GM15510 (cell line): ENCODE measurements around the gene CLNS1A.

ENCODE experiments used
- POLR2A ChIP-seq: IDR thresholded peaks from 3 replicates; pipeline ENCODE4 v1.6.1; 2011; ENCODE audit warnings: borderline replicate concordance; ENCODE audit not compliant: insufficient read length; ENCODE audit errors: extremely low read depth

Gene CLNS1A

GRCh38 chr11:77589521-77590193 is 47.9 kb downstream of the CLNS1A start, which contains the start of gene AQP11:
Gene AQP11 (plus strand): TSS chr11:77589953. CDS start chr11:77589993, 40 bp downstream.
- TF ChIP-seq POLR2A, result no peak

- no peak for TF ChIP-seq POLR2A
Measured at GRCh38 chr11:77589181-77589520, 48.4 kb downstream of the CLNS1A start.

GRCh38 chr11:77580712-77581337 is 56.8 kb downstream of the CLNS1A start:
- TF ChIP-seq POLR2A, result no peak

GRCh38 chr11:77569676-77570070 is 67.9 kb downstream of the CLNS1A start:
- TF ChIP-seq POLR2A, result no peak

GRCh38 chr11:77568916-77569675 is 68.5 kb downstream of the CLNS1A start:
- TF ChIP-seq POLR2A, result no peak

GRCh38 chr11:77568306-77568705 is 69.3 kb downstream of the CLNS1A start:
- TF ChIP-seq POLR2A, result no peak
